ENCODE results near the gene SEMA3F. TPM values are rescaled to one million over a fixed set of nuclear protein-coding genes. Genes with fewer than 3 reads are reported as not detected.

SEMA3F gene
- total RNA-seq, 4 donors from 2014 or later = 5.2 to 40.1 (median 7.5) TPM

DNA sequence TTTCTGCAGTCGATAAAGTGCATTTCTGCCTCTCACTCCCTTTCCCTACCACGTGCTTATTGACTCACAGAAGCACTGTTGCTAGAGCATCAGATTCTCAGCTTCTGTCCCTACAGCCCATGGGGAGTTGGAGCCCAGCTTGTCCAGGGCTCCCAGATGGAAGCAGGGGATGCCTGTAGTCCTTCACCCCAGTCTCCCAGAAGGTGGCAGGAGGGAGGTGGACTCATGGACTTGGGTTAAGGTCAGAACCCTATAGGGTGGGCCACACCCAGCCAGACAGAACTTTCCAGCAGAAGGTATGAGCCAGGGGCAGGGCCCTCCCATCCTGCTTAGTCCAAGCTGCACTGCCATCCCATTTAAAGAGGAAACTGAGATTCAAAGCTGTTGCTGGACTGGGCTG is 33.1 kb upstream of the SEMA3F start:
- ATAC-seq (no peak), DNase-seq (no peak)
- intact Hi-C loops (cut with DNase I; ENCODE audit: low total_unique reads) (no loop called here), in situ Hi-C loops (cut with MboI; ENCODE audit: low sequenced_read_pairs in 4 of 4) (loop anchor here (5.0 to 10.0 kb wide), 2 partner anchors 63 to 65 kb away; no protein-coding TSS in a partner anchor)
- Histone ChIP-seq H3K4me3 (no peak overlapping the region), H3K27me3 (no peaks in the 10 kb centered on the region), H3K9me3 (no peaks in the 10 kb centered on the region), H3K36me3 (peaks cover 0 to 35% of the 10 kb centered on the region in 2 donors), H3K4me1 (peaks cover 3 to 5% of the 10 kb centered on the region in 2 donors), H3K27ac (no peak overlapping the region)
- no peak for TF ChIP-seq CTCF (IDR thresholded peaks at IDR 0.05 in 4 of 5, conservative IDR thresholded peaks at IDR 0.05 in 1 of 5)
- TF ChIP-seq POLR2A (IDR thresholded peaks at IDR 0.05) = no peak

- intact Hi-C loops (cut with DNase I; ENCODE audit: low total_unique reads) = no loop called here
- H3K4me1 ChIP-seq = peaks cover 3 to 5% of the 10 kb centered on the region in 2 donors
- H3K27ac ChIP-seq = no peak overlapping the region
- H3K9me3 ChIP-seq = no peaks in the 10 kb centered on the region
- DNase-seq = peak in 1 of 2 donors; percentile 10
- in situ Hi-C loops (cut with MboI; ENCODE audit: low sequenced_read_pairs in 4 of 4) = loop anchor here (5.0 to 10.0 kb wide), 2 partner anchors 62 to 64 kb away; no protein-coding TSS in a partner anchor
- H3K36me3 ChIP-seq = peaks cover 0 to 28% of the 10 kb centered on the region in 2 donors
- no peak for ATAC-seq
- H3K4me3 ChIP-seq = no peak overlapping the region
- no peaks in the 10 kb centered on the region for H3K27me3 ChIP-seq
- TF ChIP-seq CTCF (IDR thresholded peaks at IDR 0.05 in 4 of 5, conservative IDR thresholded peaks at IDR 0.05 in 1 of 5) = no peak
- TF ChIP-seq POLR2A (IDR thresholded peaks at IDR 0.05) = no peak
These were observed 32.3 kb upstream of the SEMA3F start for GRCh38 chr3:50122661-50123391.

GRCh38 chr3:50123394-50124051 is 31.6 kb upstream of the SEMA3F start:
- in situ Hi-C loops (cut with MboI; ENCODE audit: low sequenced_read_pairs in 4 of 4) = loop anchor here (5.0 to 10.0 kb wide), 2 partner anchors 61 to 64 kb away; no protein-coding TSS in a partner anchor
- Histone ChIP-seq H3K4me1 (peaks cover 3 to 5% of the 10 kb centered on the region in 2 donors), H3K27ac (no peak overlapping the region), H3K36me3 (peaks cover 0 to 21% of the 10 kb centered on the region in 2 donors), H3K27me3 (no peaks in the 10 kb centered on the region), H3K4me3 (no peak overlapping the region), H3K9me3 (no peaks in the 10 kb centered on the region)
- no peak for DNase-seq
- no peak for ATAC-seq
- intact Hi-C loops (cut with DNase I; ENCODE audit: low total_unique reads) = no loop called here
- TF ChIP-seq POLR2A (IDR thresholded peaks at IDR 0.05) (no peak), CTCF (IDR thresholded peaks at IDR 0.05 in 4 of 5, conservative IDR thresholded peaks at IDR 0.05 in 1 of 5) (no peak)

DNA sequence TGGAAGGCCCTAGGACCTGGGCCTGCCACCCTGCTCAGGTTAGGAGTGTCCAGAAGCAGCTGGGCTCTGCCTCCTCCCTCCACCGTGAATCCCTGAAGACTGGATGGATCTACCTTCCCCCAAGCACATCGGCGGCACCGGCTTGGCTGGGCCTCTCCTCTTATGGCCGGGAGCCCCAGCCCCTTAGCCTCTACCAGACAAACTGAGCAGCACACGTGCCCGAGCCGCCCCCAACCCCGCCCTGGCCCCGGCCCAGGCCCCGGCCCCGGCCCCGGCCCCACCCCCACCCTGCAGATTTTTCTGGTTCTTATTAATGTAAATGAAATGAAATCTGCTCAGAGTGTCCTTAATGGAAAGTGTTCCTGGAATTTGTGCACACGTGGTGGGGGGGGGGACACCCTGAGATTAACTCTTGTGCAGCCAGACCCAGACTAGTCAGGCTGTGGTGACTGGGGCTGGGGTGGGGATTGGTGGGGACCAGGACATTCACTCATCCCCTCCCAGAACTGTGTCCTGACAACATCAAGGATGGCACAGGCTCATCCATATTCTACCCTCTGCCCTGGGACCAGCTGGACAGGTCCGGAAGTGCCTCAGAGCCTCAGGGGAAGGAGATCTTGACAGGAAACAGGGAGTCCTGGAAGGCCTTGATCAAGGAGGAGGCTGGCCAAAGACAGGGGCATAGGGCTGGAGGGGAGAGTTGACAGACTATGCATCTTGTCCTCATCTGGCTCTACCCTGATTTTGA is 30.9 kb upstream of the SEMA3F start:
- DNase-seq (peak in 1 of 2 donors; percentile 13), ATAC-seq (no peak)
- Histone ChIP-seq H3K36me3 (peaks cover 0 to 14% of the 10 kb centered on the region in 2 donors), H3K4me1 (peaks cover 3 to 5% of the 10 kb centered on the region in 2 donors), H3K9me3 (no peaks in the 10 kb centered on the region), H3K27me3 (no peaks in the 10 kb centered on the region), H3K4me3 (no peak overlapping the region), H3K27ac (no peak overlapping the region)
- intact Hi-C loops (cut with DNase I; ENCODE audit: low total_unique reads) = no loop called here
- in situ Hi-C loops (cut with MboI; ENCODE audit: low sequenced_read_pairs in 4 of 4) = loop anchor here (5.0 to 10.0 kb wide), 2 partner anchors 61 to 63 kb away; no protein-coding TSS in a partner anchor
- TF ChIP-seq POLR2A (IDR thresholded peaks at IDR 0.05) (no peak), CTCF (IDR thresholded peaks at IDR 0.05 in 4 of 5, conservative IDR thresholded peaks at IDR 0.05 in 1 of 5) (no peak)

Data from gastrocnemius medialis (tissue), 4 donors.